Measurements from ENCODE around the gene ACTN1. TPM values are rescaled to one million over a fixed set of nuclear protein-coding genes. Genes with fewer than 3 reads are reported as not detected.
"Not testable (repeated sequence)": the region's sequence is repeated elsewhere in the genome, so short reads cannot be mapped to it uniquely, and the experiment has no call there.

The ACTN1 gene
- total RNA-seq, 1 experiment from 2014 or later = 71.1 TPM

DNA sequence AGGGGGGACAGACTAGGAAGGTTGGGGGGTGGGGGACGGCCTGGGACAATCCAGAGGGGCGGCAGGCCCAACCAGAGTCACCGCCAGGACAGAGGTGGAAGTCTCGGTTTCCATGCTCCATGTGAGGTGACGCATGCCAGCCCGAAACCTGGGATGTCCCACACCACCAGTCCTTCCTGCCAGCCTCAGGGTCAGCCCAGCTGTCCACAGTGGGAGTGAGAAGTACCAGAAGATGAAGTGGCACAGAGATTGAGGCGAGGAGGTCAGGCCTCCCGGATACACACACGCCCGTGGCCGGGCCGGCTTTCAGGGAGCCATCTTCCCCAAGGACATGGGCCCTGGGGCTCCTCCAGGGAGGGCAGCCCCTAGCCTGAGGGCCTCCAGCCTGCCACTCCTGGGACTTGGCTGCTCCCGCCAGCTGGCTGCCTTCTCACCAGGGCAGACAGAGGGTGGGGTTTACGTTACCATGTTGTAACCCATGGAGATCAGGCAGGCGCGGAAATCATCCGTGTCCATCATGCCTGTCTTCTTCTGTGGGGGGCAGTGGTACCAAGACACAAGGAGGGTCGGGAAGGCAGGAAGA lies 101.0 kb downstream of the ACTN1 start:
- no peak for DNase-seq (ENCODE audit: extremely low read depth, low read depth)

GRCh38 chr14:68876976-68877375 lies 102.1 kb downstream of the ACTN1 start:
- DNase-seq (ENCODE audit: extremely low read depth, low read depth) = no peak

DNA sequence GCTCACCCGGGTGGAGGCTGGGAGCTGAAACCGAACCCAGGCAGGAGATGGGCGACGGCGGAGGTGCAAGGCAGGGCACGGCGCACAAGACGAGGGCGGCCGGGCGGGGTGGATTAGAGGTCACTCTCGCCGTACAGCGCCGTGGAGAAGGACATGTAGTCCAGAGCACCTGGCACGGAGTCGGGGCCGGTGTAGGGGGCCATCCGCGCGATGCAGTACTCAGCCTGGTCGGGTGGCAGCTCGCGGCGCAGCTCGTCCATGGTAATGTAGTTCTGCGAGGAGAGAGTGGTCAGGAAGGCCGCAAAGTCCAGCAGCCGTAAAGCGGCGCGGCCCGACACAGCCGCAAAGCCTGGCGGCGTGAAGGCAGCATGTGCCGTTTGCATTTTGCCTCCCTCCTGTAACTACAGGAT lies 104.4 kb downstream of the ACTN1 start:
- DNase-seq (ENCODE audit: extremely low read depth, low read depth) = no peak

- no peak for DNase-seq (ENCODE audit: extremely low read depth, low read depth)
These were observed 105.7 kb downstream of the ACTN1 start for GRCh38 chr14:68873376-68873775.

DNA sequence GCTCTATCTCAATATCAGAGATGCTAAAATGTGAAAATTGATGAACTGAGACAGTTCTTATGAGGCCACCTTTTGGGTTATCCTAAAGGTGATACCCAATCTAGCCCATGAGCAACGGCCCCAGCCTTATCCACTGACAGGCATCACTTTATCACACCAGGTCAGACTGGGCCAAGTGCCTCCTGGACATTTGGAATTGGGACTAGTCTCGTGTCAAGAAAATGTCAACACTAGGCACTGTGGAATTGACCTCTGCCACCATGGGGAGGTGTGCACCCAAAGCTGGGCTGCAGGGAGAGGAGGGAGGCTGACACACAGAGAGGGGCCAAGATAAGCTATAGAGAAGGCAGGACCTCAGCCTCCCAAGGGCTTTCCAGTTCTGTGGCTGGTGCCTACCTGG lies 107.7 kb downstream of the ACTN1 start:
- no peak for DNase-seq (ENCODE audit: extremely low read depth, low read depth)

- DNase-seq (ENCODE audit: extremely low read depth, low read depth) = no peak
These were observed 112.0 kb downstream of the ACTN1 start for GRCh38 chr14:68866991-68867533.

DNA sequence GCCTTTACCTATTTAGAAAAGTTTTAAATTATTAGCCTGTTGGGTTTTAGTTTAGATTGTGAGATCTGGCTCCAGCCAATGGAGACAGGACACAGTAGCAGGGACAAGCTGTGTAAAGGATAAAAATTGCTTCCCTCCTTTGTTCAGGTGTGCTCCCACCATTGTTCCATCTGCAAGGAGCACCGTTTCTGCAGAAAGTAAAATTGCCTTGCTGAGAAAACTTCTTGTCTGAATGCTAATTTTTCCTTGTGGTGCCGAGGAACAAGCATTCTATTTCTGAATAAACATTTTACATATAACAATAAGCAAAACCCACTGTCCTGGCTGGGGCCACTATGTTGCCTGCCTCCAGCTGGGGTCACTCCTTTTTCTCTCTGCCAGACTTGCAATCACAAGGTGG lies 113.6 kb downstream of the ACTN1 start:
- no peak for DNase-seq (ENCODE audit: extremely low read depth, low read depth)

- no peak for DNase-seq (ENCODE audit: extremely low read depth, low read depth)
These were observed 114.7 kb downstream of the ACTN1 start for GRCh38 chr14:68864361-68864750.

GRCh38 chr14:68863610-68864360 lies 115.3 kb downstream of the ACTN1 start:
- no peak for DNase-seq (ENCODE audit: extremely low read depth, low read depth)

DNA sequence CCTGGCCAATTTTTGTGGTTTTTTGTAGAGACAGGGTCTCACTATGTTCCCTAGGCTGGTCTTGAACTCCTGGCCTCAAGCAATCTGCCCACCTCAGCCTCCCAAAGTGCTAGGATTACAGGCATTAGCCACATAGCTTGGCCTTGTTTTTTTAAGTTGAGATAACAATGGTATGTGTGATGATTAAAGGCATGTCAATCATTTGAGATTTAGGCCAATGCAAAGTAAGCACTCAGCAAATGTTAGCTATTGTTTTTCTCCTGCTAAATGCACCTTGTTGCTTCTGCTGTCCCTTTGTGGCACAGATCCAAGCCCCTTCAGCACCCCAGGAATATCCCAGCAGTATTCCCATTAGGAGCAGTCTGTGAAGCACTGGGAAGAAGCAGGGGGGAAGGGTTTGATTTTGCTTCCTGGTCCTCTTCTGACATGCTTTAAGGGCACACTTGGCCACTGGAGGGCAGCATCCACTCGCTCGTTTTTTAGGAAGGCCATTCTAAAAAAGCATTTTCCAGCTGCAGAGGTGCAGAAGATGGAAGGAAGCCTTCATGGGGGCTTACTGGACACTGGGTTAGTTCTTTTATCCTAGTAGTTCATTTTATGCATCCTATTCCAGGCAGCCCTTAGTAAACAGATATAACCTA lies 116.0 kb downstream of the ACTN1 start:
- peak; percentile 76 for DNase-seq (ENCODE audit: extremely low read depth, low read depth)

DNA sequence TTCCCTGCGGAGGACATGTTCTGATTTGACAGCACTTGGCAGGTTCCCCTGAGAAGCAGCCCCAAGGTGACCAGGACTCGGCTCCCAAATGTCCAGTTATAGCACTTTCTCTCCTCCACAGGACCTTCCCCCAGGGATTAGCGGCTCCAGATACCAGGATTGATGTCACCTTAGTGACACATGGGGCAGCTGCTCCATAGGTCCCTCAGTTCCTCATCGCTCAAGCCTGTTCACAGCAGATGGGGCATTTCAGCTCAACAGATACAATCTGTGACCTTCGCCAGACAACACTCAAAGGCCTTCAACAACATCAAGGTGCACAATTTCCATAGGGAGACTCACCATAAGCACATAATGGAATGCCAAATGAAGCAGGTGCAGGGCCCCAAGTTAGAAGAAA lies 118.3 kb downstream of the ACTN1 start:
- no peak for DNase-seq (ENCODE audit: extremely low read depth, low read depth)

GRCh38 chr14:68857516-68858070 lies 121.5 kb downstream of the ACTN1 start:
- DNase-seq (ENCODE audit: extremely low read depth, low read depth) = no peak

DNA sequence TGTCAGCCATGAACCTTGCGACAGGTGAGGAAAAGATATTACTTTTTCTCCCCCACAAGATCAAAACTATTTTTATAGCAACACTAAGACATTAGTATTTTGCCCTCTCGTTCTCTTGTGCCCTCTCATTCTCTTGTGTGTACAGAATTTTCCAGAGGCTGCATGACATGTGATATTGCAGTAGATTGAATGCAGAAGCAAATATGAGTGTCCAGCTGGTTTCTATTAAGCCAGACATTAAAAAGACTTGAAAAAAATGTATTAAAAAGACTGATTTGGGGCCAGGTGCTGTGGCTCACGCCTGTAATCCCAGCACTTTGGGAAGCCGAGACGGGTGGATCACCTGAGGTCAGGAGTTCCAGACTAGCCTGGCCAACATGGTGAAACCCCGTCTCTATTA lies 122.5 kb downstream of the ACTN1 start:
- DNase-seq (ENCODE audit: extremely low read depth, low read depth) = no peak

DNA sequence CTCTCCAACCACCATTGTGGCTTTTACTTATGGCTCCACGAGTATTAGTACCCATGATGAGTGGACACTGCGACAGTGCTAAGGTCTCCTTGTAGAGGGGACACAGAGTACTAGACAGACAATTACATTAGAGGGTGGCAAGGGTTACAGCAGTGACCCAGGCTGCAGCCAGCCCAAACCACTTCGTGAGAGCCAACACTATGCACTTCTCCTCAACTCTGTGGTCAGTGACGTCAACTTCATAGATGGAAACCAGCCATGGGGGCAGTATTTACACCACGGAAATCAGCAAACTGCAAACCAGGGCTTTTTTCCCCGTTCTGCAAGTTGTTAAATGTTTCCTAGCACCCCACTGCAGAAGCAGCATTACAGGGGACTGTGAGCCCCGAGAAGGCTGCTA lies 124.7 kb downstream of the ACTN1 start:
- DNase-seq (ENCODE audit: extremely low read depth, low read depth) = no peak

DNA sequence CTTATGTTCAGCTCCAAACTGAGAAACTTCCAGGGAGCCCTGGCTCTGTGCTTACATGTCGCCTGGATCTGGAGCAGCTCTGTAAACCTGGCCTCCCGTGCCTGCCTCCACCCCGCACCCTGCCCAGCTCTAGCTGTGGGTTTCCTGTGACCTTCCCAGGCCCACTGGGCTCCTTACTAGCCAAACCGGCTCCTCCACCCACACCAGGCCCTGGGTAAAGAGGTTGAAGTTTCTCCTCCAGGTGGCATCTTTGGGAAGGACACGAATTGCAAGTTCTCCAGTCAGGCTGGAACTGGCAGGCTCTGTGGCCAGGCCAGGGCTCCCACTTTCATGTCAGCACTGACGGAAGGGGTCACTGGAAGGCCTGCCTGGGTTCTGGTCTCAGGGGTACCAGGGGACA lies 125.4 kb downstream of the ACTN1 start:
- no peak for DNase-seq (ENCODE audit: extremely low read depth, low read depth)

GRCh38 chr14:68852493-68852892 lies 126.6 kb downstream of the ACTN1 start:
- DNase-seq (ENCODE audit: extremely low read depth, low read depth) = not testable (repeated sequence)

- no peak for DNase-seq (ENCODE audit: extremely low read depth, low read depth)
These were observed 128.0 kb downstream of the ACTN1 start for GRCh38 chr14:68851078-68851477.

DNA sequence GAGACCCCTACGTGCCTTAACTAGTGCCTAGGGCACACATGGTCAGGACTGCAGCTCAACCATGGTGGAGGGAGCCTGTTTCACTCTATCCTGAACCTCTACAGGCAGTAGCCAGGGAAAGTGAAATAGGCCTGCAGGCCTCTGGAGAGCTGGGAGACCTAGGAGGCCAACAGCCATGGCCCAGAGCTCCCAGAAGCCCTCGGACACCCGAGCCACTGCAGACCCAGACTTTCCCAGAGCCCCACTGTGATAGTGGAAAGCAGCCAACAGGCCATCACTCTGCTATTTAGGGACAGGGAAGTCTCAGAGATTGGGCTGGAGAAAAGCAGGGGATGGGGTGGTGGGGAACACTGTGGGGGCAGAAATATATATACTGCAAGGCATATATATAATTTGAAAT lies 129.7 kb downstream of the ACTN1 start:
- DNase-seq (ENCODE audit: extremely low read depth, low read depth) = no peak

DNA sequence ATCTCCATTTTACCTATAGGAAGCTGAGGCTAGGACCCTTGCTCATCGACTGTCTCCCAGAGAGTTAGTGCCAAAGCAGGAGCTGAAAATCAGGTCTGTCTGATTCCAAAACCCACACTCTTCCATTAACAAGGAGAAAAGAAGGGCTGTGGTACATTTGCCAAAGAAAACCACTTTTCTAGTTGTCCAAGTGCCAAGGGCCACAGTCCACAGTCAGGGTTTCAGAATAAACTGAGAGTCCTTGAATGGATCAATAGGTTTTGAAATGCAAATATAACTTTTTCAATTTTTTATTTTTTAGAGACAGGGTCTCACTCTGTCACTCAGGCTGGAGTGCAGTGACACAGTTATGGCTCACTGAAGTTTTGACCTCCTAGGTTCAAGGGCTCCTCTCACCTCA lies 130.8 kb downstream of the ACTN1 start:
- DNase-seq (ENCODE audit: extremely low read depth, low read depth) = no peak

- DNase-seq (ENCODE audit: extremely low read depth, low read depth) = not testable (repeated sequence)
These were observed 131.5 kb downstream of the ACTN1 start for GRCh38 chr14:68847640-68848039.

GRCh38 chr14:68846466-68846865 lies 132.6 kb downstream of the ACTN1 start:
- DNase-seq (ENCODE audit: extremely low read depth, low read depth) = no peak

GRCh38 chr14:68844210-68844545 lies 134.9 kb downstream of the ACTN1 start:
- no peak for DNase-seq (ENCODE audit: extremely low read depth, low read depth)
